Adrenal gland (tissue), 5 donors: Measurements from ENCODE around the gene ATG16L2.

Experiments used
- CTCF ChIP-seq, 6 experiments: fragments of 450-650 bp in 4 of 6; fragments of 200-600 bp in 2 of 6; sonication (generic) in 1 of 6; IDR thresholded peaks; 1 replicate in 5 of 6; 2 replicates in 1 of 6; pipeline versions ENCODE4 v1.5.1 to v1.8.0; 2016 to 2021; ENCODE audit warnings: antibody characterized with exemption in 6 of 6, mild to moderate bottlenecking in 2 of 6, moderate library complexity in 1 of 6
- POLR2A ChIP-seq, 2 donors: fragments of 450-650 bp; IDR thresholded peaks; one replicate each; pipeline ENCODE4 v1.6.1; 2017; ENCODE audit warnings: antibody characterized with exemption in 2 of 2, mild to moderate bottlenecking in 2 of 2, moderate library complexity in 1 of 2
- donor health status: DM: no; HTN: no; CAD: no.

- no peak for TF ChIP-seq POLR2A (IDR thresholded peaks at IDR 0.05)
- TF ChIP-seq CTCF (IDR thresholded peaks at IDR 0.05) = no peak
These were observed 53.8 kb downstream of the ATG16L2 start for GRCh38 chr11:72867970-72868369.
